Measurements from ENCODE around the gene LKAAEAR1.

Gene LKAAEAR1

DNA sequence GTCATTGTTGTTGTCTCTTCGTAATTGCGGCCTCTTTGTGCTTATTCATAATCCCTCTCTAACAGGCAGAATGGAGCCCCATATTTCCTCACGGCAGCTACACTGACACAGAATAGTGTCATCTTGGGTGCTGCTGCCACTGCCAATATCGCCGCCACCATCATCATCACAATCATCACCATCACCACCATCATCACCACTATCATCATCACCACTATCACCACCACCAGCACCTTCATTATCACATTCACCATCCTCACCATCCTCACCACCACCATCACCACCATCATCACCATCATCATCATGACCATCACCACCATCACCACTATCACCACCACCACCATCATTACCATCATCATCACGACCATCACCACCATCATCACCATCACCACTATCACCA is 12.3 kb upstream of the LKAAEAR1 start:
- TF ChIP-seq EZH2 (IDR thresholded peaks at IDR 0.05; ENCODE audit: borderline replicate concordance, low read depth, low read length, severe bottlenecking) (no peak), CTCF (IDR thresholded peaks at IDR 0.05; ENCODE audit: borderline replicate concordance, extremely low read depth, low read length, poor library complexity, severe bottlenecking) (no peak)
- H3K79me2 ChIP-seq (ENCODE audit: insufficient read depth, low read length) = no peaks in the 10 kb centered on the region
- no peaks in the 10 kb centered on the region for H3K4me1 ChIP-seq (ENCODE audit: insufficient read depth, low read length)

DNA sequence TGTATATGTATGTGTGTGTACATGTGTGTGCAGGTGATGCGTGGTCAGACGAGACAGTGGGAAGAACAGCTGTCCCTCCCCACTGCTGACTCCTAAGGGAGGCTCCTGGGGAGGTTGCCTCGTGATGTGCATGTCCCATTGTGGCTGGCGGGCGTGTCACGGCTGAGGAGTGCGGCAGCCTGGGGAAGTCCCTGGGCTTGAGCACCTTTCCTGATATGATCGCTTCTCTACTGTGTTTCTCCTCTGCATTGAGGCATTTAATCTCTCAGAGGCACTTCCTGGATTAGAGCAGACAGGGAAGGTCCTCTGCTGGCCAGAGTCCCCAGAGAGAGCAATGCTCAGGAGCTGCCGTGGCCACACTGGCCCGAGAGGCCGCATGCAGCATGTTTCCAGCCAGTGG is 11.7 kb upstream of the LKAAEAR1 start:
- H3K9me3 ChIP-seq (ENCODE audit: insufficient read depth, low read length, severe bottlenecking) = no peaks in the 10 kb centered on the region
- no peak overlapping the region for H3K4me2 ChIP-seq (ENCODE audit: insufficient read depth, low read length)
- H3K4me1 ChIP-seq (ENCODE audit: insufficient read depth, low read length) = no peaks in the 10 kb centered on the region
- no peaks in the 10 kb centered on the region for H3K79me2 ChIP-seq (ENCODE audit: insufficient read depth, low read length)
- peaks cover 2% of the 10 kb centered on the region for H3K27me3 ChIP-seq (ENCODE audit: insufficient read depth, low read length, poor library complexity)
- no peak overlapping the region for H3K27ac ChIP-seq (ENCODE audit: low read length)
- H3K4me3 ChIP-seq (ENCODE audit: low read depth in 1 of 2, low read length in 2 of 2) = no peak overlapping the region
- no peak for ATAC-seq (ENCODE audit: insufficient read depth, low read depth)
- DNase-seq = no peak
- no peak overlapping the region for H2AFZ ChIP-seq (ENCODE audit: low read depth, low read length)
- H3K9ac ChIP-seq (ENCODE audit: low read depth, low read length) = no peak overlapping the region
- H4K20me1 ChIP-seq (ENCODE audit: insufficient read depth, low read length) = peaks cover 12% of the 10 kb centered on the region
- no peak for TF ChIP-seq CTCF (IDR thresholded peaks at IDR 0.05; ENCODE audit: borderline replicate concordance, extremely low read depth, low read length, poor library complexity, severe bottlenecking)
- no peak for TF ChIP-seq EZH2 (IDR thresholded peaks at IDR 0.05; ENCODE audit: borderline replicate concordance, low read depth, low read length, severe bottlenecking)
- no peaks in the 10 kb centered on the region for H3K36me3 ChIP-seq (ENCODE audit: insufficient read depth, low read length)

More for the DNA sequence above, 12.3 kb upstream of the LKAAEAR1 start:
- H4K20me1 ChIP-seq (ENCODE audit: insufficient read depth, low read length) = peaks cover 15% of the 10 kb centered on the region
- H3K9ac ChIP-seq (ENCODE audit: low read depth, low read length) = no peak overlapping the region
- ATAC-seq (ENCODE audit: insufficient read depth, low read depth) (no peak), DNase-seq (no peak)
- no peaks in the 10 kb centered on the region for H3K36me3 ChIP-seq (ENCODE audit: insufficient read depth, low read length)
- no peaks in the 10 kb centered on the region for H3K9me3 ChIP-seq (ENCODE audit: insufficient read depth, low read length, severe bottlenecking)
- no peak overlapping the region for H2AFZ ChIP-seq (ENCODE audit: low read depth, low read length)
- no peak overlapping the region for H3K27ac ChIP-seq (ENCODE audit: low read length)
- H3K27me3 ChIP-seq (ENCODE audit: insufficient read depth, low read length, poor library complexity) = peaks cover 8% of the 10 kb centered on the region
- H3K4me2 ChIP-seq (ENCODE audit: insufficient read depth, low read length) = no peak overlapping the region
- no peak overlapping the region for H3K4me3 ChIP-seq (ENCODE audit: low read depth in 1 of 2, low read length in 2 of 2)

DNA sequence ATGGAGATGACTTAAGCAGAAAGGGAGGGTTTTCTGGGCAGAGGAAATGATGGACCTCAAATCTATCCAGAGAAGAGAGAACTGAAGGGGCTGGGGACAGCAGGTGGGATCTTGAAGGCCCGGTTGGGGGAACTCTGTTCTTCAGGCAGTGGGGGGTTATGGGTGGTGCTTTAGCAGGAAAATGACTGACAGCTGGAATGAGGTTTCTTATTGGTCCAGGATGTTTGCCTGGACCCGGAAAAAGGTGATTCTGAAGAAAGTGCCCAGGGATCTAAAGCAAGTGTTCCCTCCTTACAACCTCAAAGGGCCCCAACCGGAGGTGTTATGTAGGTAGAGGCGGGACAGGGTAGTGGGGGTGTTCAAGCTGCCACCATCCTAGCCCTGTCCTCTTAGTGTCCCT is 11.3 kb upstream of the LKAAEAR1 start:
- H3K9ac ChIP-seq (ENCODE audit: low read depth, low read length) = no peak overlapping the region
- peaks cover 11% of the 10 kb centered on the region for H4K20me1 ChIP-seq (ENCODE audit: insufficient read depth, low read length)

More for the DNA sequence above, 11.3 kb upstream of the LKAAEAR1 start:
- Histone ChIP-seq H3K36me3 (ENCODE audit: insufficient read depth, low read length) (no peaks in the 10 kb centered on the region), H2AFZ (ENCODE audit: low read depth, low read length) (no peak overlapping the region), H3K4me2 (ENCODE audit: insufficient read depth, low read length) (no peak overlapping the region), H3K79me2 (ENCODE audit: insufficient read depth, low read length) (no peaks in the 10 kb centered on the region), H3K4me3 (ENCODE audit: low read depth in 1 of 2, low read length in 2 of 2) (no peak overlapping the region), H3K27ac (ENCODE audit: low read length) (no peak overlapping the region), H3K9me3 (ENCODE audit: insufficient read depth, low read length, severe bottlenecking) (no peaks in the 10 kb centered on the region), H3K4me1 (ENCODE audit: insufficient read depth, low read length) (no peaks in the 10 kb centered on the region), H3K27me3 (ENCODE audit: insufficient read depth, low read length, poor library complexity) (no peaks in the 10 kb centered on the region)
- DNase-seq = no peak
- no peak for TF ChIP-seq CTCF (IDR thresholded peaks at IDR 0.05; ENCODE audit: borderline replicate concordance, extremely low read depth, low read length, poor library complexity, severe bottlenecking)
- no peak for TF ChIP-seq EZH2 (IDR thresholded peaks at IDR 0.05; ENCODE audit: borderline replicate concordance, low read depth, low read length, severe bottlenecking)
- no peak for ATAC-seq (ENCODE audit: insufficient read depth, low read depth)
